ENCODE data around the gene PCDHGA11.
"Not testable (repeated sequence)": the region's sequence is repeated elsewhere in the genome, so short reads cannot be mapped to it uniquely, and the experiment has no call there.

The PCDHGA11 gene

DNA sequence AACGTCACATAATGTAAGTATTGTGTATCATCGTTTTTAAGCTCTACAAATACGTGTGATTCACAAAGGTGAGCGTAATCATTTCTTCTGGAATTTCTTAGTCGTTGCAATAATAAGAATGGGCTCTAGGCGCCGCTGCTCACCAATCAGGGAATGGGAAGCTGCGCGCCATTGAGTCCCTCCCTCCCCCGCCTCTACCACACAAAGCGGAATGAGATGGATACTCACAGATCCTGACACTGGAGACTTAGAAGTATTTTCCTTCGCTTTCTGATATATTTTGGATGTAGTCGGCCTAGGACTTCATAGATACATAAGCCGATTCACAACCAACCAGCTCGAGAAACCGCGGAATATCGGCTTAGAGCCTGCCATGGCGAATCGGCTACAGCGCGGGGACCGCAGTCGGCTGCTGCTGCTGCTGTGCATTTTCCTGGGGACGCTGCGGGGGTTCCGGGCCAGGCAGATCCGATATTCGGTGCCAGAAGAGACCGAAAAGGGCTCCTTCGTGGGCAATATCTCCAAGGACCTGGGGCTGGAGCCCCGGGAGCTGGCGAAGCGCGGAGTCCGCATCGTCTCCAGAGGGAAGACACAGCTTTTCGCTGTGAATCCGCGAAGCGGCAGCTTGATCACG is at the start of gene PCDHGA11:
Gene PCDHGA11, plus strand, starts transcription at position 197 of the 634 bp plus-strand sequence. Its CDS starts 177 bp downstream, at position 374.
- no peak for DNase-seq (ENCODE audit: low read depth)

DNA sequence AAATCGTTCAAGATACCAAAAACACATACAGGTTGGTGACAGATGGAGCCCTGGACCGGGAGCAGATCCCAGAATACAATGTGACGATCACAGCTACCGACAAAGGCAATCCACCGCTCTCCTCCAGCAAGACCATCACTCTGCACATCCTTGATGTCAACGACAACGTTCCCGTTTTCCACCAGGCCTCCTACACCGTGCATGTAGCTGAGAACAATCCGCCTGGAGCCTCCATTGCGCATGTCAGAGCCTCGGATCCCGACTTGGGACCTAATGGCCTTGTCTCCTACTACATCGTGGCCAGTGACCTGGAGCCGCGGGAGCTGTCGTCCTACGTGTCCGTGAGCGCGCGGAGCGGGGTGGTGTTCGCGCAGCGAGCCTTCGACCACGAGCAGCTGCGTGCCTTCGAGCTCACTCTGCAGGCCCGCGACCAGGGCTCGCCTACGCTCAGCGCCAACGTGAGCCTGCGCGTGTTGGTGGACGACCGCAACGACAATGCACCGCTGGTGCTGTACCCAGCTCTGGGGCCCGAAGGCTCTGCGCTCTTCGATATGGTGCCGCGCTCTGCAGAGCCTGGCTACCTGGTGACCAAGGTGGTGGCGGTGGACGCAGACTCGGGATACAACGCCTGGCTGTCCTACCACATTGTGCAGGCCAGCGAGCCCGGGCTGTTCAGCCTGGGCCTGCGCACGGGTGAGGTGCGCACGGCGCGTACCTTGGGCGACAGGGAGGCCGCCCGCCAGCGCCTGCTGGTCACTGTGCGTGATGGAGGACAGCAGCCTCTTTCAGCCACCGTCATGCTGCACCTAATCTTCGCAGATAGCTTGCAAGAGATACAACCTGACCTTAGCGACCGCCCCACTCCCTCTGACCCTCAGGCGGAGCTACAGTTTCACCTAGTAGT is 49.0 kb upstream of the PCDHGA11 start:
- no peak for DNase-seq (ENCODE audit: low read depth)

DNA sequence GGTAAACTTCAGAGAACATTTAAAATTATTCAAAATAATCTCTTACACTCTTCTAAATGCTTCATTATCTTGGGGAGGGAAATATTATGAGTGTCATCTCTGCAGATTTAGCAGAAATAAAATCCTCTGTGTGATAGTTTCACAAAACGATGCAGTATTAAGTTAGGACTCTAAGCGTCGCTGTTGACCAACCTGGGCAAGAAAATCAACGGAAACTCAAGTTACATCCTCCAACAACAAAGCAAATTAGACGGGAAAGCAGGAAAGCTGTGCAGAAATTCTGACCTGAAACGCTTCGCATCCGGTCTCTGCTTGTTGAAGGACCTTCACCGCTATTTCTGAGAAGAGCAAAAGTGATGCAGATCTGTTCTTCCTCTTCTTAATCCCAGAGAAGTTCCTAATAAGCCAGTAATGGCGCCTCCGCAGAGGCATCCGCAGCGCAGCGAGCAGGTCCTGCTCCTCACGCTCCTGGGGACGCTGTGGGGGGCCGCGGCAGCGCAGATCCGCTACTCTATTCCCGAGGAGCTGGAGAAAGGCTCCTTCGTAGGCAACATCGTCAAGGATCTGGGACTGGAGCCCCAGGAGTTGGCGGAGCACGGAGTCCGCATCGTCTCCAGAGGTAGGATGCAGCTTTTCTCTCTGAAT is 47.1 kb upstream of the PCDHGA11 start, which contains the start of gene PCDHGA6:
Gene PCDHGA6, plus strand, starts transcription at position 219 of the 645 bp plus-strand sequence. Its CDS starts 193 bp downstream, at position 412.
- DNase-seq (ENCODE audit: low read depth): no peak

DNA sequence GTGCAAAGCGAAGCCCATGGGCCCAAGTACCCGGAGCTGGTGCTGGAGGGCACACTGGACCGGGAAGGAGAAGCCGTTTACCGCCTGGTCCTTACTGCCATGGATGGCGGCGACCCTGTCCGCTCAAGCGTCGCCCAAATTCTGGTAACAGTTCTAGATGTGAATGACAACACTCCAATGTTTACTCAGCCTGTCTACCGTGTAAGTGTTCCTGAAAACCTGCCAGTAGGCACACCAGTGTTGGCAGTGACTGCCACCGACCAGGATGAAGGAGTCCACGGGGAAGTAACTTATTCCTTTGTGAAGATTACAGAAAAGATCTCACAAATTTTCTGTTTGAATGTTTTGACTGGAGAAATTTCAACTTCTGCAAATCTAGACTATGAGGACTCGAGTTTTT is 46.2 kb upstream of the PCDHGA11 start:
- DNase-seq (ENCODE audit: low read depth): no peak

DNA sequence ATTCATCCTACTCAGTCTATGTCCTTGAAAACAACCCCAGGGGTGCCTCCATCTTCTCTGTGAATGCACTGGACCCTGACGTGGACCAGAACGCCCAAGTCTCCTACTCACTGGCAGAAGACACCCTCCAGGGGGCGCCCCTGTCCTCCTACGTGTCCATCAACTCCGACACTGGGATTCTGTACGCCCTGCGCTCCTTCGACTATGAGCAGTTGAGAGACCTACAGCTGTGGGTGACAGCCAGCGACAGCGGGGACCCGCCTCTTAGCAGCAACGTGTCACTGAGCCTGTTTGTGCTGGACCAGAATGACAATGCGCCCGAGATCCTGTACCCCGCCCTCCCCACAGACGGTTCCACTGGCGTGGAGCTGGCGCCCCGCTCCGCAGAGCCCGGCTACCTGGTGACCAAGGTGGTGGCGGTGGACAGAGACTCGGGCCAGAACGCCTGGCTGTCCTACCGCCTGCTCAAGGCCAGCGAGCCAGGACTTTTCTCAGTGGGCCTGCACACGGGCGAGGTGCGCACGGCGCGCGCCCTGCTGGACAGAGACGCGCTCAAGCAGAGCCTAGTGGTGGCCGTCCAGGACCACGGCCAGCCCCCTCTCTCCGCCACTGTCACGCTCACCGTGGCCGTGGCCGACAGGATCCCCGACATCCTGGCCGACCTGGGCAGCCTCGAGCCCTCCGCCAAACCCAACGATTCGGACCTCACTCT is 45.3 kb upstream of the PCDHGA11 start:
- not testable (repeated sequence) for DNase-seq (ENCODE audit: low read depth)

DNA sequence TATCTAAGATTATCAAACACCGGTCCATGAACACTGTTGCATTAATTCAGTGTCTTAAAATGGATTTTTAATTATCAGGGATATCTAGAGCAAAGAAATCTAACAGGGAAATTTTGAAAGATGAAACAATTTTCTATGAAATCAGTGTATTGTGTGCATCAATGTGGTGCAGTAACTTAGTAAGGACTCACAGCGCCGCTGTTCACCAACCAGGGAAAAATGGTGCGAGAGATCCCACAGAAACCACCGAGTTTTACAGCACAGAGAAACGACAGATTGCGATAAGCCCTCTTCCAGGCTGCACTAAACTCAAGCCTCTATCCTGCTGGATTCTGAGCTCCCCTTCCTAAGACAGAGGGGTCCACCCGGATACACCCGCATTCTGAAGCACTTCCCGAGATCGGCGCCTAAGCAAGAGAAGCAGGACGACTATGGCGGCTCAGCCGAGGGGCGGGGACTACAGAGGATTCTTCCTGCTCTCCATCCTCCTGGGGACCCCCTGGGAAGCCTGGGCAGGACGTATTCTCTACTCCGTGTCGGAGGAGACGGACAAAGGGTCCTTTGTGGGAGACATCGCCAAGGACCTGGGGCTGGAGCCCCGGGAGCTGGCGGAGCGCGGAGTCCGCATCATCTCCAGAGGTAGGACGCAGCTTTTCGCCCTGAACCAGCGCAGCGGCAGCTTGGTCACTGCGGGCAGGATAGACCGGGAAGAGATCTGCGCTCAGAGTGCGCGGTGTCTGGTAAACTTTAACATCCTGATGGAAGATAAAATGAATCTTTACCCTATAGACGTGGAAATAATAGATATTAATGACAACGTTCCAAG is 38.2 kb upstream of the PCDHGA11 start, which contains the start of gene PCDHGA7:
Gene PCDHGA7, plus strand, starts transcription at position 274 of the 826 bp plus-strand sequence. Its CDS starts 158 bp downstream, at position 432.
- DNase-seq (ENCODE audit: low read depth): no peak

DNA sequence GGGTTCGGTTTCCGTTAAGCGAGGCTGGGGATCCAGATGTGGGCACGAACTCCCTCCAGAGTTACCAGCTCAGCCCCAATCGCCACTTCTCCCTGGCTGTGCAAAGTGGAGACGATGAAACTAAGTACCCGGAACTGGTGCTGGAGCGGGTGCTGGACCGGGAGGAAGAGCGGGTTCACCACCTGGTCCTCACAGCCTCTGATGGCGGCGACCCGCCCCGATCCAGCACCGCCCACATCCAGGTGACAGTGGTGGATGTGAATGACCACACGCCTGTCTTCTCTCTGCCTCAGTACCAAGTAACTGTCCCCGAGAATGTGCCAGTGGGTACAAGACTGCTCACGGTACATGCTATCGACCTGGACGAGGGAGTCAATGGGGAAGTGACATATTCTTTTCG is 37.5 kb upstream of the PCDHGA11 start:
- DNase-seq (ENCODE audit: low read depth): no peak

DNA sequence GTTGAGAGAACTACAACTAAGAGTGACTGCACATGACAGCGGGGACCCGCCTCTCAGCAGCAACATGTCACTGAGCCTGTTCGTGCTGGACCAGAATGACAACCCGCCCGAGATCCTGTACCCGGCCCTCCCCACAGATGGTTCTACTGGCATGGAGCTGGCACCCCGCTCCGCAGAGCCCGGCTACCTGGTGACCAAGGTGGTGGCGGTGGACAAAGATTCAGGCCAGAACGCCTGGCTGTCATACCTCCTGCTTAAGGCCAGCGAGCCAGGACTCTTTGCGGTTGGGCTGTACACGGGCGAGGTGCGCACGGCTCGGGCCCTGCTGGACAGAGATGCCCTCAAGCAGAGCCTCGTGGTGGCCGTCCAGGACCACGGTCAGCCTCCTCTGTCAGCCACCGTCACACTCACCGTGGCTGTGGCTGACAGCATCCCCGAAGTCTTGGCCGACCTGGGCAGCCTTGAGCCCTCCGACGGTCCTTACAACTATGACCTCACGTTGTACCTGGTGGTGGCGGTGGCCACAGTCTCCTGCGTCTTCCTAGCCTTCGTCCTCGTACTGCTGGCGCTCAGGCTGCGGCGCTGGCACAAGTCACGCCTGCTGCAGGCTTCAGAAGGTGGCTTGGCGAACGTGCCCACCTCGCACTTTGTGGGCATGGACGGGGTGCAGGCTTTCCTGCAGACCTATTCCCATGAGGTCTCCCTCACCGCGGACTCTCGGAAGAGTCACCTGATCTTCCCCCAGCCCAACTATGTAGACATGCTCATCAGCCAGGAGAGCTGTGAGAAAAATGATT is 36.2 kb upstream of the PCDHGA11 start:
- DNase-seq (ENCODE audit: low read depth): no peak

DNA sequence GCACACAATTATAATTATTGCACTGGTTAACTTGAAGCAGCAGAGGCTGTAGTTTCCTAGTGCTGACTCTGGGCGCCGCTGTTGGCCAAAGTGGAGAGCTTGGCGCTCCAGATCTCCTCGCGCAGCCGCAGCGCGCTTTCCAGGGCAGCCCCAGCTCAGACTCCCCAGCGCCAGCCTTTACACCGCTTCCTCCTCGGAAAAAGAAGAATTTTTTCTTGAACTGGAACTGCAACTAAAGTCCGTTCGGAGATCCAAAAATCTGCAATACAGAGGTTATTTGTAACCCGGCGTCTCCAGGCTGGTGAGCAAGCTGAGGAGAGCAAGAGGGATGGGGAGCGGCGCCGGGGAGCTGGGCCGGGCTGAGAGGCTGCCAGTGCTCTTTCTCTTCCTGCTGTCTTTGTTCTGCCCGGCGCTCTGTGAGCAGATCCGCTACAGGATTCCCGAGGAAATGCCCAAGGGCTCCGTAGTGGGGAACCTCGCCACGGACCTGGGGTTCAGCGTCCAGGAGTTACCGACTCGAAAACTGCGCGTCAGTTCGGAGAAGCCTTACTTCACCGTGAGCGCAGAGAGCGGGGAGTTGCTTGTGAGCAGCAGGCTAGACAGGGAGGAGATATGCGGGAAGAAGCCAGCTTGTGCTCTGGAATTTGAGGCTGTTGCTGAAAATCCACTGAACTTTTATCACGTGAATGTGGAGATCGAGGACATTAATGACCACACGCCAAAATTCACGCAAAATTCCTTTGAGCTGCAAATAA is 33.1 kb upstream of the PCDHGA11 start, which contains the start of gene PCDHGB4:
Gene PCDHGB4, plus strand, starts transcription at position 142 of the 755 bp plus-strand sequence. Its CDS starts 187 bp downstream, at position 329.
- DNase-seq (ENCODE audit: low read depth): not testable (repeated sequence)

DNA sequence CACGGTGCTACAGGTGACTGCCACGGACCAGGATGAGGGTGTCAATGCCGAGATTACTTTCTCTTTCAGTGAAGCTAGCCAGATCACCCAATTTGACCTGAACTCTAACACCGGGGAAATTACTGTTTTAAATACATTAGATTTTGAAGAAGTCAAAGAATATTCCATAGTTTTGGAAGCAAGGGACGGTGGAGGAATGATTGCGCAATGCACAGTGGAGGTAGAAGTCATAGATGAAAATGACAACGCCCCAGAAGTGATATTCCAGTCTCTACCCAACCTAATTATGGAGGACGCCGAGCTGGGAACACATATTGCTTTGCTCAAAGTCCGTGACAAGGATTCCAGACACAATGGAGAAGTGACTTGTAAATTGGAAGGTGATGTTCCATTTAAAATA is 32.2 kb upstream of the PCDHGA11 start:
- no peak for DNase-seq (ENCODE audit: low read depth)

DNA sequence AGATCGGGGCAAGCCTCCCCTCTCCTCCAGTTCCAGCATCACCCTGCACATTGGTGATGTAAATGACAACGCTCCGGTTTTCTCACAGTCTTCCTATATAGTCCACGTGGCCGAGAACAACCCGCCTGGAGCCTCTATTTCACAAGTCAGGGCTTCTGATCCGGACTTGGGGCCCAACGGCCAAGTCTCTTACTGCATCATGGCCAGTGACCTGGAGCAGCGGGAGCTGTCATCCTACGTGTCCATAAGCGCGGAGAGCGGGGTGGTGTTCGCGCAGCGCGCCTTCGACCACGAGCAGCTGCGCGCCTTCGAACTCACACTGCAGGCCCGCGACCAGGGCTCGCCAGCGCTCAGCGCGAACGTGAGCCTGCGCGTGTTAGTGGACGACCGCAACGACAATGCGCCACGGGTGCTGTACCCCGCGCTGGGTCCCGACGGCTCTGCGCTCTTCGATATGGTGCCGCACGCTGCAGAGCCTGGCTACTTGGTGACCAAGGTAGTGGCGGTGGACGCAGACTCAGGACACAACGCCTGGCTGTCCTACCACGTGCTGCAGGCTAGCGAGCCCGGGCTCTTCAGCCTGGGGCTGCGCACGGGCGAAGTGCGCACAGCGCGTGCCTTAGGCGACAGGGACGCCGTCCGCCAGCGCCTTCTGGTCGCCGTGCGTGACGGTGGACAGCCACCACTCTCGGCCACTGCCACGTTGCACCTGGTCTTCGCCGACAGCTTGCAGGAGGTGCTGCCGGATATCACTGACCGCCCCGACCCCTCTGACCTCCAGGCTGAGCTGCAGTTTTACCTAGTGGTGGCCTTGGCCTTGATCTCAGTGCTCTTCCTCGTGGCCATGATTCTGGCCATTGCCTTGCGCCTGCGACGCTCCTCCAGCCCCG is 31.5 kb upstream of the PCDHGA11 start:
- DNase-seq (ENCODE audit: low read depth): no peak

DNA sequence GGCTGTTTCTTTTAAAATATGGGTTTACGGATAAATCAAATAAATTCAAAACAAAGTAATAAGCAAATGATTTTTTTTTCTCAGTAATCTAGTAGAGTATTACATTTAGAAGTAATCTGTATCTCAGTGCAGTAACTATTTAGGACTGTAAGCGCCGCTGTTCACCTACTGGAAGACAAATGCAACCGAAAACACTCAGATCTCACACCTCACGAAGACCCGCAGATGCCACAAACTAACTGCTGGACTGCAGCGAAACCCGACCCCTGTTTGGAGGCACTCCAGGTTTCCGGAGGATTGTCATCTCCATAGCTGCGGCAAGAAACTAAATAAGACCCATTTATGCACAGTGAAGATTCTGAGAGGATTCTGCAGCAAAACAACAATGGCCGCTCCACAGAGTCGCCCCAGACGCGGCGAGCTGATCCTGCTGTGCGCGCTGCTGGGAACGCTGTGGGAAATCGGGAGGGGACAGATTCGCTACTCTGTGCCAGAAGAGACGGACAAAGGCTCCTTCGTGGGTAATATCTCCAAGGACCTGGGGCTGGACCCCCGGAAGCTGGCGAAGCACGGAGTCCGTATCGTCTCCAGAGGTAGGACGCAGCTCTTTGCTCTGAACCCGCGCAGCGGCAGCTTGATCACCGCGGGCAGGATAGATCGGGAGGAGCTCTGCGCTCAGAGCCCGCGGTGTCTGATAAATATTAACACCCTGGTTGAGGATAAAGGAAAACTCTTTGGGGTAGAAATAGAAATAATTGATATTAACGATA is 28.2 kb upstream of the PCDHGA11 start, which contains the start of gene PCDHGA8:
Gene PCDHGA8, plus strand, starts transcription at position 205 of the 770 bp plus-strand sequence. Its CDS starts 181 bp downstream, at position 386.
- DNase-seq (ENCODE audit: low read depth): no peak

DNA sequence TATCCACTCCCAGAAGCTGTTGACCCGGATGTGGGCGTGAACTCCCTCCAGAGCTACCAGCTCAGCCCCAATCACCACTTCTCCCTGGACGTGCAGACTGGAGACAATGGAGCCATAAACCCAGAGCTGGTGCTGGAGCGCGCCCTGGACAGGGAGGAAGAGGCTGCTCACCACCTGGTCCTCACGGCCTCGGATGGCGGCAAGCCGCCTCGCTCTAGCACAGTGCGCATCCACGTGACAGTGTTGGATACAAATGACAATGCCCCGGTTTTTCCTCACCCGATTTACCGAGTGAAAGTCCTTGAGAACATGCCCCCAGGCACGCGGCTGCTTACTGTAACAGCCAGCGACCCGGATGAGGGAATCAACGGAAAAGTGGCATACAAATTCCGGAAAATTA is 27.6 kb upstream of the PCDHGA11 start:
- DNase-seq (ENCODE audit: low read depth): no peak

DNA sequence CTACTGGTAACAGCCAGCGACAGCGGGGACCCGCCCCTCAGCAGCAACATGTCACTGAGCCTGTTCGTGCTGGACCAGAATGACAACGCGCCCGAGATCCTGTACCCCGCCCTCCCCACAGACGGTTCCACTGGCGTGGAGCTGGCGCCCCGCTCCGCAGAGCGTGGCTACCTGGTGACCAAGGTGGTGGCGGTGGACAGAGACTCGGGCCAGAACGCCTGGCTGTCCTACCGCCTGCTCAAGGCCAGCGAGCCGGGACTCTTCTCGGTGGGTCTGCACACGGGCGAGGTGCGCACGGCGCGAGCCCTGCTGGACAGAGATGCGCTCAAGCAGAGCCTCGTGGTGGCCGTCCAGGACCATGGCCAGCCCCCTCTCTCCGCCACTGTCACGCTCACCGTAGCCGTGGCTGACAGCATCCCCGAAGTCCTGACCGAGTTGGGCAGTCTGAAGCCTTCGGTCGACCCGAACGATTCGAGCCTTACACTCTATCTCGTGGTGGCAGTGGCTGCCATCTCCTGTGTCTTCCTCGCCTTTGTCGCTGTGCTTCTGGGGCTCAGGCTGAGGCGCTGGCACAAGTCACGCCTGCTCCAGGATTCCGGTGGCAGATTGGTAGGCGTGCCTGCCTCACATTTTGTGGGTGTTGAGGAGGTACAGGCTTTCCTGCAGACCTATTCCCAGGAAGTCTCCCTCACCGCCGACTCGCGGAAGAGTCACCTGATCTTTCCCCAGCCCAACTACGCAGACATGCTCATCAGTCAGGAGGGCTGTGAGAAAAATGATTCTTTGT is 26.3 kb upstream of the PCDHGA11 start:
- DNase-seq (ENCODE audit: low read depth): not testable (repeated sequence)

DNA sequence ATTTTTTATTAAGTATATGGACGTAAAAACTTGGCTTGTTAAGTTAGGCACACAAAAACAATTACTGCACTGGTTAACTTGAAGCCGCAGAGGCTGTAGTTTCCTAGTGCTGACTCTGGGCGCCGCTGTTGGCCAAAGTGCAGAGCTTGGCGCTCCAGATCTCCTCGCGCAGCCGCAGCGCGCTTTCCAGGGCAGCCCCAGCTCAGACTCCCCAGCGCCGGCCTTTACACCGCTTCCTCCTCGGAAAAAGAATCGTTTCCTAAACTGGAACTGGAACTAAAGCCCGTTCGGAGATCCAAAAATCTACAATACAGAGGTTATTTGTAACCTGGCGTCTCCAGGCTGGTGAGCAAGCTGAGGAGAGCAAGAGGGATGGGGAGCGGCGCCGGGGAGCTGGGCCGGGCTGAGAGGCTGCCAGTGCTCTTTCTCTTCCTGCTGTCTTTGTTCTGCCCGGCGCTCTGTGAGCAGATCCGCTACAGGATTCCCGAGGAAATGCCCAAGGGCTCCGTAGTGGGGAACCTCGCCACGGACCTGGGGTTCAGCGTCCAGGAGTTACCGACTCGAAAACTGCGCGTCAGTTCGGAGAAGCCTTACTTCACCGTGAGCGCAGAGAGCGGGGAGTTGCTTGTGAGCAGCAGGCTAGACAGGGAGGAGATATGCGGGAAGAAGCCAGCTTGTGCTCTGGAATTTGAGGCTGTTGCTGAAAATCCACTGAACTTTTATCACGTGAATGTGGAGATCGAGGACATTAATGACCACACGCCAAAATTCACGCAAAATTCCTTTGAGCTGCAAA is 22.9 kb upstream of the PCDHGA11 start, which contains the start of gene PCDHGB5:
Gene PCDHGB5, plus strand, starts transcription at position 192 of the 796 bp plus-strand sequence. Its CDS starts 181 bp downstream, at position 373.
- not testable (repeated sequence) for DNase-seq (ENCODE audit: low read depth)

All from stimulated activated CD8-positive, alpha-beta memory T cell treated with anti-CD3 and anti-CD28 coated beads, Interleukin-15, amount 100 ng/mL, for 1 hour (primary cell).